ENCODE data around the gene MPRIP. TPM values are rescaled to one million over a fixed set of nuclear protein-coding genes. Genes with fewer than 3 reads are reported as not detected.

Gene MPRIP
- total and polyA plus RNA-seq, 2 donors (not counting 3 experiments of a cell fraction or from before 2014, with no cell fraction given) = 94.6 to 246 TPM

DNA sequence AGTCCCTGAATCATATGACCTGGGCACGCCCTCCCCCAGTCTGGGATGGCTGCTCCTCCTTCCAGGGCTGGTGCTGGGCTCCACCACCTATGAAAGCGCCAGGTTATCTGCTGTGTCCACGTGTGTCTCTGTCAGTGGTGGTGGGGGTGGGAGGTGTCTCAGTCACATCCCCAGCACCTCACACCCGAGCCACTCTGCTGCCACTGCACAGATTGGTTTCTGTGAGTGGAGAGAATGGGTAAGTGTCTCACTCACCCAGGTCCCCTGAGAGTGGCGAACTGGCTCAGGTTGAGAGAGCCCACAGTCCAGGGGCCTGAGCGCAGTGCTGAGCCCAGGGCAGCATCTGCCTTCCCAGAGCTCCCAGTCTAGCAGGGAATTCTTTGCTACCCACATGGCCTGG lies 84.9 kb downstream of the MPRIP start:
- ChIA-PET POLR2A (no interaction called here), CTCF (interaction anchor here (3.1 kb wide), 1 partner anchor 14 kb away, joined by 15 read pairs; no protein-coding TSS in a partner anchor)
- H3K79me2 ChIP-seq (ENCODE audit: control insufficient read depth, insufficient read depth, low read length) = peaks cover 29% of the 10 kb centered on the region
- no peak overlapping the region for H3K4me2 ChIP-seq (ENCODE audit: insufficient read depth, low read length)
- no peaks in the 10 kb centered on the region for H3K4me1 ChIP-seq (ENCODE audit: control insufficient read depth, extremely low read depth, insufficient read depth, low read length)
- TF ChIP-seq EZH2 (IDR thresholded peaks at IDR 0.05; ENCODE audit: borderline replicate concordance, low read depth, low read length, severe bottlenecking) = no peak
- TF ChIP-seq POLR2A (IDR thresholded peaks at IDR 0.05; ENCODE audit: low read depth, low read length) = no peak
- no peak for TF ChIP-seq CTCF (IDR thresholded peaks at IDR 0.05; ENCODE audit: extremely low read depth in 1 of 2, insufficient read depth in 1 of 2, low read depth in 1 of 2, low read length in 2 of 2)
- no peak for TF ChIP-seq JUN (IDR thresholded peaks at IDR 0.05; ENCODE audit: borderline replicate concordance, insufficient read depth, insufficient read length, low read depth)
- no peak for TF ChIP-seq FOS (IDR thresholded peaks at IDR 0.05; ENCODE audit: borderline replicate concordance, insufficient read depth, low read length)
- dilution Hi-C loops (cut with MboI; ENCODE audit: extremely low pct_ligation_motif_present, low sequenced_read_pairs) (no loop called here), intact Hi-C loops (cut with micrococcal nuclease) (no loop called here)
- peaks cover 6 to 29% of the 10 kb centered on the region in 2 experiments for H3K36me3 ChIP-seq (ENCODE audit: control insufficient read depth in 2 of 2, extremely low read depth in 1 of 2, insufficient read depth in 2 of 2, low read length in 2 of 2)
- H3K27ac ChIP-seq (ENCODE audit: insufficient read depth, low read depth, low read length) = no peak overlapping the region
- no peaks in the 10 kb centered on the region for H4K20me1 ChIP-seq (replicated peaks; ENCODE audit: control insufficient read depth, extremely low read depth, insufficient read depth, low read length)
- DNase-seq (ENCODE audit: low read depth, low spot score) = no peak
- no peaks in the 10 kb centered on the region for H3K9me1 ChIP-seq (replicated peaks; ENCODE audit: control insufficient read depth, extremely low read depth, insufficient read depth, low read length)
- no peaks in the 10 kb centered on the region for H3K27me3 ChIP-seq (ENCODE audit: control insufficient read depth in 2 of 2, insufficient read depth in 2 of 2, low read length in 2 of 2)
- no peaks in the 10 kb centered on the region for H3K9me3 ChIP-seq (replicated peaks; ENCODE audit: control insufficient read depth, insufficient read depth, low read length)
- no peak for FAIRE-seq
- H2AFZ ChIP-seq (ENCODE audit: low read depth, low read length) = no peak overlapping the region
- no peak overlapping the region for H3K9ac ChIP-seq (replicated peaks; ENCODE audit: extremely low read depth, insufficient read depth, low read length)
- H3K4me3 ChIP-seq (replicated peaks in 1 of 3; ENCODE audit: insufficient read depth in 1 of 3, low read depth in 1 of 3, low read length in 3 of 3) = no peak overlapping the region
- BruUV-seq (replicated peaks) = no TSS peak

DNA sequence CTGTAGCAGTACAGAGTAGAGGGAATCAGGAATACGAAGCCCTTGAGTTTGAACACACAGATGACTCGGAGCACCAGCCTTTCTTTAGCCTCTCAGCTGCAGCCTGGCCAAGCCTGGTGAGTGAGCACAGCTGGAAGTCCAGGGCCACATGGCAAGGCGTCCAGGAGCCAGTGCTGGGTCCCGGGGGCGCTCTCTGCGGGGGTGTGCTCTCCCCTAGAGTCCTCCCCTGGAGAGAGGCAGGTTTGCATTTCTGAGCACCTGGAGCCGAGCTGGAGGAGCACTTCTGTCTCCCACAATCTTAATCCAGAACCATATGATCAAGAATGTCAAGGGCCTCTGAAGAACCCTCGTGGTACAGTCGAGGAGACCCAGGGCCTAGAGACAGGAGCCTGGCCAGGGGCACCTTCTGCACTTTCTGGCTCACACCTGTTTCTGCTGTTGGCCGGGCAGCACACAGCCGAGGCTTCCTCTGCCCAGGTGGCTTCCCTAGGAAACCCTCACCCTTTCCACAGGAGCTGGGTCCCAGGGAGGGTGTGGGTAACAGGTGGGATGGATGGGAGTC lies 85.6 kb downstream of the MPRIP start:
- FAIRE-seq = no peak
- no peak for DNase-seq (ENCODE audit: low read depth, low spot score)
- H3K9me1 ChIP-seq (replicated peaks; ENCODE audit: control insufficient read depth, extremely low read depth, insufficient read depth, low read length) = no peaks in the 10 kb centered on the region
- TF ChIP-seq GATA2 (IDR thresholded peaks at IDR 0.05; ENCODE audit: insufficient read depth, insufficient read length, low read depth, low read length) (no peak), FOS (IDR thresholded peaks at IDR 0.05; ENCODE audit: borderline replicate concordance, insufficient read depth, low read length) (no peak), MAX (IDR thresholded peaks at IDR 0.05; ENCODE audit: insufficient read depth, insufficient read length) (no peak), POLR2AphosphoS5 (IDR thresholded peaks at IDR 0.05; ENCODE audit: insufficient read depth, low read depth, low read length) (no peak), CTCF (IDR thresholded peaks at IDR 0.05; ENCODE audit: extremely low read depth in 1 of 2, insufficient read depth in 1 of 2, low read depth in 1 of 2, low read length in 2 of 2) (no peak), POLR2A (IDR thresholded peaks at IDR 0.05; ENCODE audit: low read depth, low read length) (no peak), JUN (IDR thresholded peaks at IDR 0.05; ENCODE audit: borderline replicate concordance, insufficient read depth, insufficient read length, low read depth) (no peak), EZH2 (IDR thresholded peaks at IDR 0.05; ENCODE audit: borderline replicate concordance, low read depth, low read length, severe bottlenecking) (no peak), MYC (IDR thresholded peaks at IDR 0.05; ENCODE audit: low read depth, low read length) (no peak)
- H3K9ac ChIP-seq (replicated peaks; ENCODE audit: extremely low read depth, insufficient read depth, low read length) = no peak overlapping the region
- H3K79me2 ChIP-seq (ENCODE audit: control insufficient read depth, insufficient read depth, low read length) = peaks cover 25% of the 10 kb centered on the region
- H3K4me3 ChIP-seq (replicated peaks in 1 of 3; ENCODE audit: insufficient read depth in 1 of 3, low read depth in 1 of 3, low read length in 3 of 3) = no peak overlapping the region
- H3K27ac ChIP-seq (ENCODE audit: insufficient read depth, low read depth, low read length) = no peak overlapping the region
- H3K27me3 ChIP-seq (ENCODE audit: control insufficient read depth in 2 of 2, insufficient read depth in 2 of 2, low read length in 2 of 2) = no peaks in the 10 kb centered on the region
- intact Hi-C loops (cut with micrococcal nuclease) (no loop called here), dilution Hi-C loops (cut with MboI; ENCODE audit: extremely low pct_ligation_motif_present, low sequenced_read_pairs) (no loop called here)
- no peaks in the 10 kb centered on the region for H3K4me1 ChIP-seq (ENCODE audit: control insufficient read depth, extremely low read depth, insufficient read depth, low read length)
- no TSS peak for BruUV-seq (replicated peaks)
- no peaks in the 10 kb centered on the region for H3K9me3 ChIP-seq (replicated peaks; ENCODE audit: control insufficient read depth, insufficient read depth, low read length)
- H4K20me1 ChIP-seq (replicated peaks; ENCODE audit: control insufficient read depth, extremely low read depth, insufficient read depth, low read length) = no peaks in the 10 kb centered on the region
- ChIA-PET CTCF (interaction anchor here (1.2 to 3.1 kb wide), 2 partner anchors 13 to 128 kb away, joined by 3 to 15 read pairs; no protein-coding TSS in a partner anchor), POLR2A (no interaction called here)
- no peak overlapping the region for H3K4me2 ChIP-seq (ENCODE audit: insufficient read depth, low read length)
- H3K36me3 ChIP-seq (ENCODE audit: control insufficient read depth in 2 of 2, extremely low read depth in 1 of 2, insufficient read depth in 2 of 2, low read length in 2 of 2) = peaks cover 6 to 34% of the 10 kb centered on the region in 2 experiments
- no peak overlapping the region for H2AFZ ChIP-seq (ENCODE audit: low read depth, low read length)

All from endothelial cell of umbilical vein (primary cell).